NCI-H446 (cell line): Measurements from ENCODE around the gene RIMBP2.

Experiments
- DNase-seq, 2 experiments: peaks; one replicate each; lab custom pipeline; 2025; lab: John Stamatoyannopoulos, UW

RIMBP2 gene

DNA sequence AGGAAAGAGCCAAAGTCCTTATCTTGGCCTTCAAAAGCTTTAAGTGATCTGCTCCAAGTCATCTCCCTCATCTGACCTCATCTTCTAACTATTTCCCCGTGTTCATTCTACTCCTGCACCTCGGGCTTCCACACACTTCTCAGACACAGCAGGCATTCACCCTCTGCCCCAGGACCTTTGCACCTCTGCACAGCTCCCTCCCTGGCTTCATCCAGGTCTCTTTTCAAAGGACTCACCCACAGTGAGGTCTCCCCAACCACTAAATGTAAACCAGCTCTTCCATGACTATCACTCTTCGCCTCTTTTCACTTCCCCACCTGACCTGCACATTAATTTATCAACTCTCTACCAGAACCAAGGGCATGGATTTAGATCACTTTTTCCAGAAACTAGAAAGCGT is 216.6 kb downstream of the RIMBP2 start:
- DNase-seq = no peak

DNA sequence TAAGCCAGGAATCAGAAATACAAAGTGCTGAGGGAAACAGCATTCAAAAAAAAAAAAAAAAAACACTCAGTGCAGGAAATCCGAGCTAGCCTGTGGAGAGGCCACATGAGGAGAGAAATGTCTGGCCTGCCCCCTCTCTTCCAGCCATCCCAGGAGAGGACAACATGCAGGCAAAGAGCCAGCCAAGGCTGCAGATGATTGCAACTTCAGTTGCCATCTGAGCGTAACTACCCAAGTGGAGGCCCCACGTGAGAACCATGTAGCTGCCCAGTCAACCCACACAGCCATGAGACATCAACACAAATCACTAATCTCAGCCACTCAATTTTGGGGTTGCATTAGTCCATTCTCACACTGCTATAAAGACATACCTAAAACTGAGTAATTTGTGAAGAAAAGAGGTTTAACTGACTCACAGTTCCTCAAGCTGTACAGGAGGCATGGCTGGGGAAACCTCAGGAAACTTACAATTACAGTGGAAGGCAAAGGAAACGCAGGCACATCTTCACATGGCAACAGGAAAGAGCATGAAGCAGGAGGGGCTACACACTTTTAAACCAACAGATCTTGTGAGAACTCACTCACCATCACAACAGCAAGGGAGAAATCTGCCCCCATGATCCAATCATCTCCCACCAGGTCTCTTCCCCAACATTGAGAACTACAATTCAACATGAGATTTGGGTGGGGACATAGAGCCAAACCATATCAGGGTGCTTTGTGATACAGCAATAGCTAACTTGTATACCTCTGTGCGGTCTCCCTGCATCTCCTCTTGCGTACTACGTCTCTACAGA is 217.3 kb downstream of the RIMBP2 start:
- no peak for DNase-seq

DNA sequence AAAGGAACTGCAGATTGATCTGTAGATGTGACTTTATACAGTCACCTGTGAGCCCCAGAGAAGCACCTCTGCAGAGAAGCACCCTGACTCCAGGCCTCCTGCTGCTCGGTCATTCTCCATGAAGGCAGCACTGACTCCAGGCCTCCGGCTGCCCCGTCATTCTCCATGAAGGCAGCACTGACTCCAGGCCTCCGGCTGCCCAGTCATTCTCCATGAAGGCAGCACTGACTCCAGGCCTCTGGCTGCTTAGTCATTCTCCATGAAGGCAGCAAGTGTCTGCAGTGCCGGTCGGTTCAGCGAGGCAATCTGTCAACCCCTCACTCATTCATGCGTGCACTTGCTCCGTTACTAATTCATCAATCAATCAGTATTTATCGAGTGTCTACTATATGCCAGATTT is 218.1 kb downstream of the RIMBP2 start:
- DNase-seq = no peak

DNA sequence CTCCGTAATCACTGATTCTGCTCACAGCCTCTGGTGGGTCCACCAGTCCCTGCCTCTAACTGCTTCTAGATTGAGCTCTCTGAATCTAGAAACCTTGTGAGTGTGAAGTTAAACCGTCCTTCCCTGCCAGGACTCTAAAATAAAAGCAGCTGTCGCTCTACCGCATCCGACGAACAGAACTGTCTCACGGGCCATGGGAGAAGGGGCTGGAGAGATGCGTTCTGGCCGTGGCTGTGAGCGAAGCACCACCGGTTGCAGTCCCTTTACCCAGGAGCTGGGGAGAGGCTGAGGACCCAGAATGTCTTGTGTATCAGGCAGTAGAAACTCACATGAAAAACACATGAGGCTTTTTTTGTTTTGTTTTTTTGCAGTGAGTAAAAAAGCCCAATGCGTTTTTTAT is 218.8 kb downstream of the RIMBP2 start:
- no peak for DNase-seq

DNA sequence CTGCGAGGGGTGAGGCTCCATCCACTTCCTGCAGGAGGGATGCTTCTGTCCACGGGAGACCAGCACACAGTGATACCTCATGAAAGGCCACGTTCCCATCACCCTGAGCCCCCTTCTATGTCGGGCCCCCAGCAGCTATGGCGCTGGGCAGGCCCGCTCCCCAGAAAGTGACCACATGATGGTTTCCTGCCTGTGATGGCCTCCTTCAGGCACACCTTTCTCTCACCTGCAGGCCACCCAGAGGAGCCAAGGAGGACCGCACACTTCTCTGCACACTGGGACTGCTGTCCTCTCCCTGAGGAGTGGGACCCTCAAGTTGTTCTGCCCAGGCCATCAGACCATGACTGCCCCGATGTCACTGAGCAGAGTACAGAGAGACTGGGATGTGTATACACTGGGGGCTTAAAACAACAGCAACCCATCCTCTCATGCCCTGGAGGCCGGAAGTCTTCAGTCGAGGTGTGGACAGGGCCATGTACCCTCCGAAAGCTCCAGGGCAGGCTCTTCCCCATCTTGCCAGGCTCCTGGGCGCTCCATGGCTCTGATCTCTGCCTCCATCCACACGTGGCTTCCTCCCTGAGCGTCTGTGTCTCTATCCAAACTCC is 219.5 kb downstream of the RIMBP2 start:
- no peak for DNase-seq

DNA sequence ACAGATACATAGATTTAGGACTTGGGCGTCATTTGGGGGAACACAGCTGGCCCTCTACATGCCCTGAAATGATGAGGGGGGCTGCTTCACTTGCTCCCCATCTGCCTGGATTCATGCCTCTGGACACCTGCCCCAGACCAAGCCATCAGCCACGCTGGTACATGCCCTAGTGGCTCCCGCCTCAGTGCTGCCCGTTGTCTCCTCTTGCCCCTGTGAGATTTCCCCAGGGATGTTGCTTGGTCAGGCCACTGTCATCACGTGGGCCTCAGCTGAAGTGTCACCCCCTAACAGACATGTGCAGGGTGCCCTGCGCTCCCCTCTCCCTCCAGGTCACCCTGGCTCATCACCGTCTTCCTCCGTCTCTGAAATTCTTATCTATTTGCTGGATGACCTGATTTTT is 220.9 kb downstream of the RIMBP2 start:
- no peak for DNase-seq

DNA sequence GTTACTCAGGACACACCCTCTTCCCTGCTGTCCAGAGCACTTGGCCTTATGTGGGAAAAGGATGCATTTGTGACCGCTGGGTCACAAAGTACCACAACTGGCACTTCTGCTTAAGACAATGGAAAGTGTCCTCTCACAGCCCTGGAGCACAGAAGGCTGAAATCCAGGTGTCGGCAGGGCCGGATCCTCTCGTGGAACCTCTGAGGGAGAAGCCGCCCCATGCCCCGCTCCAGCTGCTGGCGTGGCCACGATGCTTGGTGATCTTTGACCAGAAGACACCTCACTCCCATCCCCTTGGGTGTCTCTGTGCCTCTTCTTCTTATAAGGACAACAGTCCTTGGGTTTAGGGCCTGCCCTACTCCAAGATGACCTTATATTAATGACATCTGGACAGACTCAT is 221.4 kb downstream of the RIMBP2 start:
- DNase-seq = no peak

DNA sequence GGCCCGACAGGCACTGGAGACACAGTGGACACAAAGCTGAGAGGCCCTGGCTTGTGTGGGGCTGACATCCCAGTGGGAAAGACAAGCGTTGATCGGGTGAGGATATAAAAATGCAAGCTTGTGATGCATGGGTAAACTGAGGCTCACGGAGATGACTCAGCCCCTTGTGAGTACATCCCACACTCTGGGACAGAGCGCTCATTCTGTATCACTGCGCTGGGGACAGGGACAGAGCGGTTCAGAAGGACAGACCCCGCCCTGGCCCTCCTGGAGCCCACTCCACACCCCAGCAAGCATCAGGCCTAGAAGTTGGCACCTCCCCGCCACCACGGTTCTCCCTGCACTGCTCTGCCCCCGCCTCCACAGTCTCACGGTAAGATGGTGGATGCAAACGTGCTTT is 222.1 kb downstream of the RIMBP2 start:
- no peak for DNase-seq

DNA sequence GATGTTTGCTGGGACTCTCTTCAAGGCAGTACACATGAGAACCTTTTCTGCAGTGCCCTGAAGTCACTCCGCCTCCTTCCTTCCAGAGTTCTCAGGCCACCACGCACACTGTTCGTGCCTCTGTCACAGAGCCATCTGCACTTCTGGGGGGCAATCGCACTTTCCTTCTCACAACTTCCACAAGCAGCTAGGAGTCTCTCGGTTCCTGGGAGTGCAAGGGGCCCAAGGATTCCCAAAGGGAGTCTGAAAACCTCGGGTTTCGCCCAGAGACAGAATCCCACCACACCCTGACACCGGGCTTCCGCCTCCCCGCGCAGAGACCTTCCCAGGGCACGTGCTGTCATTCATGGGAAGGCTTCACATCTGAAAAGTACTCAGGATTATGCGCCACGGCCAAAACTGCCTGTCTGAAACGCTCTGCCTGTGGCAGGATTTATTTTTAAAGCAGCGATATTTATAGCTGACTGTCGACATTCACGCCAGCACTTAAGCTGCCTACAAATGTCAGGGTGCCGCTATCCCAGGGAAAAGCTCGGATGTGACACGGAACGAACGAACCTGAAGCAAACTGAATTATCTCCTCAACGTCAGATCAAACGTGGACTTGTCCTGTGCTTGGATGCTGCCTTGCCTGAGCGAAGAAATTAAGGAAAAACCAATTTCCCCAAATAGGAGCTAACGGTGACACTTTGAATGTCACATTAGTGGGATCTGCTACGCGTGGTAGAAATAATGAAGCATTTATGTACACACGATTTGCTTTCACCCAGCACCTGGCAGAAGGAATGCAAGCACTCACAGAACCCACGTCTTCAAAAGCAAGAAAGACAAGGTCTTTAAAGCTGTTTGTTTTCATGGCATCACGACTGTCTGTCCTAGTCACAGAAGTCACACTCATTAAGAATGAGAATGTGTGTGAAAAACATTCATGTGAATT is 224.4 kb downstream of the RIMBP2 start:
- DNase-seq = no peak

DNA sequence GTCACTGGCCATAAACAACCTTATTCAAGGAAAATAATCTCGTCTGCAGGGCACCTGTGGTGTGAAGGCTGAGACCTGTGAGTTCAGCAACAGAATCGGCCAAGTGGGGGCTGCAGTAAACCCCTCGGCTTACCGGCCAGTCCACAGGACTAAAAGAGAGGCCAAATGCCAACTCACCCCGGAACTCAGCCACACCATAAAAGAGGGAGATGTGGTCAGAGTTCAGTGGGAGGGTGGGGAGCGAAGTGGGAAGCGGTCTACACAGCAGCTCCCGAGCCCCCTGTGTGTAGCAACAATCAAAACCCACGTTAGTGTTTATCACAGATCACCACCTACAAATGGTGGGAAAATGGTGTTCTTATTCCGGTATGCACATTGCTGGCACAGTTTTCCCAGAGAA is 225.4 kb downstream of the RIMBP2 start:
- no peak for DNase-seq

DNA sequence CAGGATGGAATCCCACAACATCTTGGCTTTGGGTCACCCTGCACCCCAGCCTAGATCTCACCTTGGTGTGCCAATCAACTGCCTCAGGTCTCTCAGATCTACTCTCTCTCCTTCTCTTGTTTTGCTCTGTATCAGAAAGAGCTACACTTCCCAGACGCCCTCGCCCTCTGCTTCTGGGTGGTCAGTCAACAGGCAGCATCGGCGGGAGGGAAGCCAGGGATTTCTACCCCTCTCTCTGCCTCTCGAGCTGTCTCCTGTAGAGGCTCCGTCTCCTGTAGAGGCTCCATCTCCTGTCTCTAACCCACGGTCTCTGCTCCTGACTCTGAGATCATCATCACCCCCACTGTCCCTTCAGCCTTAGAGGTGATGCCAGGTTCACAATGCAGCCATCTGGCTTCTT is 226.8 kb downstream of the RIMBP2 start:
- DNase-seq = no peak

DNA sequence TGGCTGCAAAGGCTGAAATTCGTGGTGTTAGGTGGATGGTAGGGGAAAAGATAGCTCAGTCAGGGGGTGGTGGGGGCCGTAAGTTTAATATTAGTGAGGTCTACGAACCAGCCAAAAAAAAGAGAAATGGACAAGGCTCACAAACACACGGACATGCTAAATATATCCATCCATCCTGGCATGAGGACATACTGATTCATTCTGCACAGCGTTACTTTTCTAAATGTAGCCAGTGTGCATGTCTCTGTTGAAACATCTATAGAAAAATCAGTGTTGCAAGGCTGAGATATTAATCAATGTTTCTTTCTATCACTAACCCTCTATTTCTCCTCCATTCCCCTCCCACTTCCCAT is 227.8 kb downstream of the RIMBP2 start:
- DNase-seq = no peak

DNA sequence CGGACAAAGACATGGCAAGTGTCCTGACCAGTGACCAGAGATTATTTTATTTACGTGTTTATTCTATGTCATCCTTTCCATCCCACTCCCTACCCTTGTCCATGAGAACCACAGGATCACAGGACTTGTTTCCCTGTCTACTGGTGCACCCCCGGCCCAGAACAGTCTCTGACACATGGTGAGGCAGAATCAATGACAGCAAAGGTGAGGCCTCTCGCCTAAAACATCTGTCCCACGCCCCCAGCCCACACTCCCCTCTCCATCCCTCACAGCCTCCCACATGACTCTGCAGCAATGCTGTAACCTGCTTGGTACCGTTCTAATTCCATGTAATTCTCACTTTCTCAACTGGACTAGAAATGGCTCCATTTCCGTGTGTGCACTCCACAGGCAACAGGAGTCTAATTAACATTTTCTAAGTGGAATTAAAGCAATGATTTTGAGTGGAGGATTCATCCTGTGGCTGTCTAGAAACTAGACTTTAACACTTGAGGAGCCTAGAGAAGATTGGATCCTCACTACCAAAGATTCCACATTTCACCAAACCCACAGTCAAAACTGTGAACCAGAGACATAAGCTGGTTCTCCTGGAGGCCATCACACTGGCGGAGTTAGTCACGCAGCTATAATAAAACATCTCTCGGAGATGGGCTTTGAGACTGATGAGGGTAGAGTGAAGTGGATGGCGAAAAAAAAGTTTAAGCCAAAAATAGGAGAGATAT is 228.3 kb downstream of the RIMBP2 start:
- DNase-seq = no peak

DNA sequence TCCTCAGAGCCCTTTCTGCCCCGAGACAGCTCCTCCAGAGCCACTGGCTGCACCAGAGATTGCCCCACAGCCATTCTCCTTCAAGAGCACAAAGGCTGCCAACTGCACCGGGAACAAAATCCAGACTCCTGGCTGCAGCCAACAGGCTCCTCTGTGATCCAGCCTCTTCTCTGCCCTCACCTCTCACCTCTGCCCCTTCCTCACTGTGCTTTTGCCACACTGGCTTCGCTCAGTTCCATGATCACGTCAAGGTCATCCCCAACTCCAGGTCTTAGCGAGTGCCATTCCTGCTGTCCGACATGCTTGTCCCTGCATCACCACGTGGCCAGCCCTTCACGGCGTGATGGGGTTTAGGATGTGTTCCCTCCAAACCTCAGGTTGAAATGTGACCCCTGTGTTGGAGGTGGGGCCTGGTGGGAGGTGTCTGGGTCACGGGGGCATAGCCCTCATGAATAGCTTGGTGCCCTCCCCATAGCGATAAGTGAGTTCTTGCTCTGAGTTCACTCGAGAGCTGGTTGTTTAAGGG is 229.1 kb downstream of the RIMBP2 start:
- DNase-seq = no peak

DNA sequence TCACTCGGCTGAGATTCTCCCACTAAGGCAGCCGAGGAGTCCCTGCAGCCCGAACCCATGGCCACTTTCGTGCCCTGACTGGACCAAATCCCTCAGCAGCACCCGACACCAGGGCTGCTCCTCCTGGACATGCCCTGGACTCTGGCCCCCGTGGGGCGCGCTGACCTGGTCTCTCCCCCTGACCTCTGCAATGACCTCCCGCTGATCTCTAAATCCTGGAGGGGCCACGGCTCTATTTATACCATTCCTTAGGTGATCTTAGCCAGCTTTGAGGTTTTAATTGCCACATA is 230.0 kb downstream of the RIMBP2 start:
- DNase-seq = no peak

DNA sequence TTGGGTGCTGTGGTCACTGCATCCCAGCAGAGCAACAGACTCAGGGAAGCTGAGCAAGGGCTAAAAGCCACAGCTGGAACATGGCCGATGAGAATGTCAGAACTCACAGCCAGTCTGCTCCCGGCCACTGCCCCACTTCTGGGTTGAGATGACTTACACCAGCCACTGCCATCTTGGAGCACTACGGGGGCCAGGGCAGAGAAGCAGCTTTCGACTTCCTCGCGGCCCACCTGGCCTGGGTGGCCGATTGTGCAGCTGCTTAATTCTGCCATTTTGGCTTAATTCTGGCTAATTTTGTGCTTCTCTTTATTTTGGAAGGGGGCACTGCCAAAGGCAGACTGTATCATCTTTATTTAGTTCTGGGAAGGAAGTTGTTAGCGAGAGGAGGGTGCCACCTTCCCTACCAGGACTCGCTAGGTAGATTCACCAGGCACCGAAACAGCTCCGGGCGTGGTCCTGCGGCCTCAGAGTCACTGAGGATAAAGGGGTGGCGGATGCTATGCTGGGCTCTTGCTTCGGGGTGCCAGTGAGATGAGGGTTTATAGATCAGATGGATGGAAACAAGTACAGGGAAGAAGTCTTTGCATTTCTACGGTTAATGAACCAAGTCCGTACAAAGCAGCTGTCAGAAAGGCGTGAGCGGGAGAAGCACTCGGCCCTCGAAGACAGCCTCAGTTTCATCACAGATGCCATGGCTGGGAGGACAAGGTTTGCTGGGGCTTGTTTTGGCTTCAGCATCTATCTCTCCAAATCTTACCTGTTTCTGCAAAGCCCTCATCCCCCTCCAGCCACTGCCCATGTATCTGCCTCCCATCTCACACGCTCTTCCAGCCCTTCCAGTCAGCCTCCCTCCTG is 230.6 kb downstream of the RIMBP2 start:
- no peak for DNase-seq

DNA sequence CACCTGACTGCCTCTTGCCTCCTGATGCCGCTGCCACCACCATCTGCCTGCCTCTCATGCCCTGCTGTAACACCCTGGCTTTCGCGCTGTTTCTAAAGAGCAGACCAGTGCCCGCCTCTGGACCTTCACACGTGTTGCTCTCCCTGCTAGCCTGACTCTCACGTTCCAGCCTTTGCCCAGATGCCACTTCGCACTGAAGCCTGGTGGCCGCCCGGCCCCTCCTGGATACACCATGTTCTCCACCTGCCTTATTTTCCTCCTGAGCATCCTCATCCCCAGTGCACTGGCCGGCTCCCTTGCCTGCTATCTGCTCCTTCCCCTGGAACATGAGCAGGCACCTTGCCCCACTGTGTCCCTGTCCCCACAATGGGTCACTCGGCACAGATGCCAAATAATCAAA is 231.9 kb downstream of the RIMBP2 start:
- no peak for DNase-seq

DNA sequence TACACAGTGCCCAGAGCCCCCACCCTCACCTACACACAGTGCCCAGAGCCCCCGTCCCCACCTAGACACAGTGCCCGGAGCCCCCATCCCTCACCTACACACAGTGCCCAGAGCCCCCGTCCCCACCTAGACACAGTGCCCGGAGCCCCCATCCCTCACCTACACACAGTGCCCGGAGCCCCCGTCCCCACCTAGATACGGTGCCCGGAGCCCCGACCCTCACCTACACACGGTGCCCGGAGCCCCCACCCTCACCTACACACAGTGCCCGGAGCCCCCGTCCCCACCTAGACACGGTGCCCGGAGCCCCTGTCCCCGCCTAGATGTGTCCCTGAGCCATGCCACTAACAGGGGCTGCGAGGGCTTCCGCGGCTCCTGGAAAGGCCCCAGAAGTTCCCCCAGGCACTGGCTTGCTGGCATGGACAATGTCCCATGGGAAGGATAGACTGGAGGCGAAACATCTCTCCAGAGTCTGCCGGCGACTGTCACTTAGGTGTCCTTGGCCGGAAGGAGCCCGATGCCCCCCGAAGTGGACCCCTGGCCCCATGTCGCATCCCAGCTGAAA is 232.4 kb downstream of the RIMBP2 start:
- DNase-seq = no peak

DNA sequence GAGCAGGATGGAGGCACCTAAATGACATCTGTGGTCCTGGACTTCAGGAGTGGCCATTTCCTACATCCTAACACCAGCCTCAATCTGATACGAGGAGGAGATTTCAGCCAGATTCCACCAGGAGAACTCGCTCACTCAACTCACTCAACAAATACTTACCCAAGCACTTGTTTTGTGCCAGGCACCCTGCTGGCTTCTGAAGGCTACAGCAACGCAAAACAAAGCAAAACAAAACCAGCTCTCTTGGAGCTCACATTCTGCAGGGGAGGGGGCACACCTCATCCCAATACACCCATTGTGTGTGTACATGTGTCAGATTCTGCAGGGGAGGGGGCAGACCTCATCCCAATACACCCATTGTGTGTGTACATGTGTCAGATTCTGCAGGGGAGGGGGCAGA is 233.7 kb downstream of the RIMBP2 start:
- DNase-seq = no peak

DNA sequence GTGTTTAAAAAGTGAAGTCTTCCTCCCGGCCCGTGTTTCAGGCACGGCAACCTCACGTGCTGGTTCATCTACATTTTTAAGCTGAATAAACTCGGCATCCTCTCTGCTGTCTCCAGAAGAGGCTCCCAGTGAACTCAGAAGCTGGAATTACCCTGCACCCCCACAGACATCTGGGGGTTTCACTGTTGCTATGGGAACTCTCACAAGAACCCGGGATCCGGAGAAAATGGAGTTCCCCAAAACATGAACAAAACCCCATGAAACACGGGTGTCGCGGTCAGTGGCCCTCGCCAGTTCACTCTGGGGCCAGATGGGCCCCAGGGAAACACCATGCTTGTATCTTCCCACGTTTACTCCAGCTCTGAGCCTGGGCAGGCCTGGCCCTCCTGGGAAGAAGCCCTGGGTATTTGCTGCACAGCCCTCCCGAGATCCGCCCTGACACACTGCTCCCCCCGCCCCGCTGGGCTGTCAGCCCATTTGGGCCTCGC is 234.7 kb downstream of the RIMBP2 start:
- no peak for DNase-seq

DNA sequence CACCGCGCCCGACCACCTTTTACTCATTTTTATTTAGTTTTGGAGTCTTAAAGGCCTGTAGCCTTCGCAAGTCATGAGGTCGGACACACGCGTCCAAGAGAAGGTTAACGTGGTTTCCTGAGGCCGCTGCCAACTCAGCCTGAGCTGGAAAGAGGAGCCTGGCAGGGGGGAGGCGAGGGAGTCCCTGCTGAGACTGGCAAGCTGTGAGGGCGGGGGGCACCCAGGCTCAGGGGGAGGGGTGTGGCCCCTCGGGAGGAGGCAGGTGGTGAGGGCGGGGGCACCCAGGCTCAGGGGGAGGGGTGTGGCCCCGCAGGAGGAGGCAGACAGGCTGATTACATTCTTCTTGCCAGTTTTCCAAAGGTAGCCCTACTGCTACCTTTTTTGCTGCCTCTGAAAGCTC is 235.2 kb downstream of the RIMBP2 start:
- no peak for DNase-seq
